ENCODE measurements around the gene TMEM179.
A peak's percentile ranks its signal among the peaks of the same experiment; 100 is the strongest.
"Not testable (repeated sequence)": the region's sequence is repeated elsewhere in the genome, so short reads cannot be mapped to it uniquely, and the experiment has no call there.

TMEM179 gene

GRCh38 chr14:104637546-104638003 lies 33.0 kb upstream of the TMEM179 start:
- no peak for DNase-seq (ENCODE audit: low spot score)

DNA sequence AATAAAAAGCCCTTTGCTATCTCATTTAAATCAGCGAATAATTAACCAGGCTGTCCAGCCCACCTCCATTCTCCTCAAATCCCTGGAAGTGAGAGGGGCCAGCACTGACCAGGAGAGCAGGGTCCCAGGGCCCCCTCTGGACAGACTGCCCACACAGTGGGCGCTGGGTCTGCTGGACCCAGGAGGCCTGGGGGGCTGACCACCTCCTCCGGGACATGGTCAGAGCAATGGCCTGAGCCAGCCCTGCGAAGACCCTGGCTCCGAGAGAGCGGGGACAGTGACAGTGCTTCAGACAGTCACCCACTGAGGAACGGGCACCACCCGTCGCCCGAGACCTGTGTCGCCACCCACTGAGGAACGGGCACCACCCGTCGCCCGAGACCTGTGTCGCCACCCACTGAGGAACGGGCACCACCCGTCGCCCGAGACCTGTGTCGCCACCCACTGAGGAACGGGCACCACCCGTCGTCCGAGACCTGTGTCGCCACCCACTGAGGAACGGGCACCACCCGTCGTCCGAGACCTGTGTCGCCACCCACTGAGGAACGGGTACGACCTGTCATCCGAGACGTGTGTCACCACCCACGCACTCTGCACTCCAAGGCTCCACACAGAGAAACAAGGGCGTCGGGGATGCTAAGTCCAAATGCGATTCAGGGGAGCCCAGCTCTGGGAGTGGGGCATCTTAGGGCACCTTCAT lies 32.4 kb upstream of the TMEM179 start:
- not testable (repeated sequence) for DNase-seq (ENCODE audit: low spot score)

DNA sequence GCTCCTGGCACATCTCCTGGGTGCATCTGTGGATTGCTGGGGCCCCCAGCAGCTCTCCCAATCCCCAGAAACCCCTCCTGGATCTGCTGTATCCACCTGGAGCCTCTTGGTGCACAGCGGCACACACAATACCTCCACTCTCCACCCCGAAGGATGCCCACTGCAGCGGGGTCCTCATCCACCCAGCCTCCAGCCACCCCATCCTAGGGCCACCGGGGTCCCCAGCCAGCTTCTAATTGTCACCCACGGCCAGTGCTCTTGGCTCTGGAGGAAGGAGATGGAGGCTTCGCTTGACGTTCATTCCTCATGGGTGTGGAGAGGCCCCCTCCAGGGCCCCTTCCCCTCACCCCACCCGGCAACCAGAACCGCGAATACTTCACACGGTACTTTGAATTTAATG lies 31.6 kb upstream of the TMEM179 start:
- no peak for DNase-seq (ENCODE audit: low spot score)

DNA sequence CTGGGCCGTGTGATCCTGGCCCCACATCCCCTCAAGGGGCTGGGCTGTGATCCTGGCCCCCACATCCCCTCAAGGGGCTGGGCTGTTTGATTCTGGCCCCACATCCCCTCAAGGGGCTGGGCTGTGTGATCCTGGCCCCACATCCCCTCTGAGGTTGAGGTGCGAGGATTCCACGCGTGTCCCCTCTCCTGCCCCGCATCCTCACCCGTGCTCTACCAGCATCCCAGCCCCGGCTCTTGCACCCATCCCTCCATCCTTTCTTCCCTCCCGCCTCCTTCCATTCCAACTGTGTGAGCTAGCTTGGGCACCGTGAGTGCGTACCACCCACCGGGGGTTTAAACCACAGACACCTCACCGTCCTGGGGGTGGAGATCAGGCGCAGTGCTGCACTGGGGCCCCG lies 31.1 kb upstream of the TMEM179 start:
- DNase-seq (ENCODE audit: low spot score), result no peak

DNA sequence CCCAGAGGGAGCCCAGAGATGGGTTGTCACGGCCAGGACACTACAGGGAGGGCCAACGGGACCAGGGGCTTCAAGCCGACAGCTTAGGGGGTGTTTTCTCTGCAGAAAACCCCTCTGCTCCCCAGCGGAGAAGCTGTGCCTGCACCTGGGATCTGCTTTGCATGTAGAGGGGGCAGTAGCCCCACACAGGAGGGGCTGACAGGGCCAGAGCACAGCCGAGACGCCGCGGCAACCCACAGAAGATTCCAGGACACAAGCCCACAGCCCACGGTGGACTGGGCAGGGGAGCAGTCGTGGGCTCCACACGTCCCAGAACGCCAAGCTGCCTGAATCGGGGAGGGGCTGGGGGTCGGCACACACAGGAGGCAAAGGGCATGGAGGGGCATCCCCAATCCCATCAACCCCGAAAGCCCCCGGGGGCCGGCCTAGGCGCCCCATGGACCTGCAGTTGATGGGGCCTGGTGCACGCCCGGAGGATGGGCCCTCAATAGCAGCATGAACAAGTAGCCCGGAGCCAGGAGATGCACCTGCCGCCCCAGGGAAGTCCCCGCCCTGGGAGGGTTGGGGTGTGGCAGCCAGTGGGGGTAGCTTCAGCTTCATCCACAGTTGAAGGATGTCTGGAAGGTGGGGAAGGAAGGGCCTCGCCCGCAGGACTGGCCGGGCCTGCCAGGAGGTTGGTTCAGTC lies 30.5 kb upstream of the TMEM179 start:
- no peak for DNase-seq (ENCODE audit: low spot score)

- DNase-seq (ENCODE audit: low spot score), result no peak
Observed at GRCh38 chr14:104634138-104634760, 29.7 kb upstream of the TMEM179 start.

DNA sequence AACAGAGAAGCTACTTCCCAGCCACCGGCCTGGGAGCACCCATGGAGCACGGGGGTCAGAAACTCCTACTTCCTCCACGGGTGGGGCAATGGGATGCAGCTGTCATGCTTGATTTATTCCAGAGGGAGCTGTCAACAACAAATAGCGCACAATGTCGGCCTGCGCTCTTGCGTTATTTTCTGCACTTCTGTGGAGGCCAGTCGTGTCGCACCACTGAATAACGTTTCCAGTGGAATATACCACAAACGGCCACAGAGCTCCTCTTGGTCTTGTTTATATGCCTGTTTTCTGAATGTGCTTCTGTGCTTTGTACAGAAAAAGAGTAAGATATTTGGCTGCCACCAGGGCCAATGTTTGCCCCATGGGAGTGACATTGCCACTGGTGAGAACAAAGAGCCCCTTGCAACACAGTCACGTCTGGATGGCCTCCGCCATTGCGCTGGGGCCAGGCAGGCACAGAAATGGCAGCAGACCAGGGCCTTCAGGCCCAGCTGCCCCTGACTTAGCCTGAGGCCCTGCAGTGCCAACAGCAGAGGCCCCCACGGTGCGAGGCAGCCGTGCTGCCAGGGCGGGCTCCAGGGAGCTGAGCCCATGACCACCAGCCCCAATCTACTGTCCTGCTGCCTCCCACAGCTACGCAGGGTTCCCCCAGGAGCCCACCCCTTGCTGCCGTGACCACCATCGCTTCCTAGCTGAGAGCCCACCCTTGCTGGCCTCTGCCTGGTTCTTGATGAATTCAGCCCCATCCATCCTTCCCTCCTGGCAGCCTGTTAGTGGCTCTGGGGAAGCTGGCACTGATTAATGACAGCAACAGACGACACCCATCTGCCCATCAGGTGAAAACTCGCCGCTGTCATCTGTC lies 28.9 kb upstream of the TMEM179 start:
- no peak for DNase-seq (ENCODE audit: low spot score)

- no peak for DNase-seq (ENCODE audit: low spot score)
Observed at GRCh38 chr14:104632781-104633180, 28.2 kb upstream of the TMEM179 start.

DNA sequence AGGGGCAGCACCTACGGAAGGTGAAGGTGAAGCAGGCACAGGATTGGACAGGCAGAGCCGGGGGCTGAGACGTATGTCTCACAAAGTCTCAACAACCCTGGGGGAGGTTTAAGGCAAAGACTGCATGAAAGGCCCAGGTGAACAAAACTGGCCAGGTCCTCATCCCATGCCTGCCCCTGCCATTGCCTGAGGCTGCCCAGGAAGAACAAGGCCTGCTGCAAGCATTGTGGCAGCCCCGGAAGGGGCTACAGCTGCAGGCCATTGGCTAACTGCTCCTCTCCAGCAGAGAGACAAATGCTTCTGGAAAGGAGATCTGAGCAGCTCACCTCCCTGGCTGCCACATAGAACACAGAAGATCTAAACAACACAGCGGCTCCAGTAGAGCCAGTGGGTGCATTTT lies 20.4 kb upstream of the TMEM179 start:
- DNase-seq (ENCODE audit: low spot score), result no peak

DNA sequence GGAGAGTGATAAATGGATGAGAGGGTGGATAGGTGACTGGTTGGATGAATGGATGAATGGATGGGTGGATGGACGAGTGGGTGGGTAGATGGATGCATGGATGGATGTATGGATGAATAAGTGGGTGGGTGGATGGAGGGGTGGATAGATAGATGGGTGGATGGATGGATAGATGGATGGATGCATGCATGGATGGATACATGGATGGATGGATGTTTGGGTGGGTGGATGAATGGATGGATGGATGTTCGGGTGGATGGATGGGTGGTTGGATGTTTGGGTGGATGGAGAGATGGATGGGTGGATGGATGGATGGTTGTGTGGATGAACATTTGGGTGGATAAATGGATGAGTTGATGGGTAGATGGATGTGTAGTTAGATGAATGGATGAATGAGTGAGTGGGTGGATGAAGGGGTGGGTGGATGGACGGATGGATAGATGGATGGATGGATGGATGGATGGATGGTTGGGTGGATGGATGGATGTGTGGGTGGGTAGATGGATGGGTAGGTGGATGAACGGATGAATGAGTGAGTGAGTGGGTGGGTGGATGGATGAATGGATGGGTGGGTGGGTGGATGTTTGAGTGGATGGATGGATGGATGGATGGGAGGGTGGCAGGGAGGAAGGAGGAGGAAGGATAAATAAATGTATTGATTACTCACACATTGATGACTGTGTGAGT lies 9.7 kb upstream of the TMEM179 start:
- DNase-seq (ENCODE audit: low spot score), result no peak

GRCh38 chr14:104611881-104612280 lies 7.3 kb upstream of the TMEM179 start:
- no peak for DNase-seq (ENCODE audit: low spot score)

DNA sequence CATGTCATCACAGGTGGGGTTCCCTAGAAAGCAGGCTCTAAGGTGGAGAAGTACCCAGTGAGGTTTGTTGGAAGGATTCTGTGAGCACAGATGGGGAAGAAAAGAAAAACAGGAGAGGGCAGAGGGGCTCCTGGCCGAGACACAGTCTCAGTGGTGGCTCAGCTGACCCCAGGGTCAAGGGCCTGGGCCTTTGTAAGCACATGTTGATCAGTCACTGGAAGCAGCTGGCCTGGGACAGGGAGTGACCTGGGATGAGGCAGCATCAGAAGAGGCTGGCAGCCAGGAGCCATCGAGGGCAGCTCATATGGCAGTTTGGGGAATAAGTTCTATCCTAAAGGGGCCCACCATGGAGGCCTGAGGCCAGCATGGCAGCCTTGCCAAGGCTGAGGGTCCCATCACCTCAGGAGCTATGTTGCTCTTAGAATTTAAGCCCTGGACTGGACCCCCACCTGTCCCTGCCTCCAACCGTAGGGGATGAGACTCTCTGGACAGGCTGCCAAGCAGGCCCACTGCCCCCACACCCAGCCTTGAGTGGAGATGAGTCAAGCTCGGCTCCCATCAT lies 6.3 kb upstream of the TMEM179 start:
- no peak for DNase-seq (ENCODE audit: low spot score)

DNA sequence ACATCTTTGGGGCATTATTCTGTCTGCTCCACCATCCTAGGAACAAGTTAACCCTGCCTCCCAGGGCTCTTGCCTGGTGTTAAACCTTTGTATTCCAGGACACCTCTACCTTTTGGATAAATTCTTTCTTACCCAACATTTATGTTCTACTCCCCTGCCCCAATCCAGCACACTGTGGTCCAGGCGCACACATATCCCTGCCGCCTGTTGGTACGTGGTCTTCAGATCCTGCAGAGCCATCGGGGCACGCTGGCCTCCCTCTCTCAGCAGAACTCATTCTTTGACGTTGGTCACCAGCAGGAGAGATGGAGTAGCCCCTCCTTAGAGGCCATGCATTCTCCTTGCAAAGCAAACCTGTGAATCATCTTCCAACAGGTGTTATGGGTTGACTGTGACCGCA lies 5.1 kb upstream of the TMEM179 start:
- DNase-seq (ENCODE audit: low spot score), result no peak

- peak; percentile 50 for DNase-seq (ENCODE audit: low spot score)
Observed at GRCh38 chr14:104603711-104604401, 716 bp downstream of the TMEM179 start.

- no peak for DNase-seq (ENCODE audit: low spot score)
Observed at GRCh38 chr14:104602933-104603325, 1.6 kb downstream of the TMEM179 start.

GRCh38 chr14:104602315-104602932 lies 2.1 kb downstream of the TMEM179 start:
- DNase-seq (ENCODE audit: low spot score), result no peak

DNA sequence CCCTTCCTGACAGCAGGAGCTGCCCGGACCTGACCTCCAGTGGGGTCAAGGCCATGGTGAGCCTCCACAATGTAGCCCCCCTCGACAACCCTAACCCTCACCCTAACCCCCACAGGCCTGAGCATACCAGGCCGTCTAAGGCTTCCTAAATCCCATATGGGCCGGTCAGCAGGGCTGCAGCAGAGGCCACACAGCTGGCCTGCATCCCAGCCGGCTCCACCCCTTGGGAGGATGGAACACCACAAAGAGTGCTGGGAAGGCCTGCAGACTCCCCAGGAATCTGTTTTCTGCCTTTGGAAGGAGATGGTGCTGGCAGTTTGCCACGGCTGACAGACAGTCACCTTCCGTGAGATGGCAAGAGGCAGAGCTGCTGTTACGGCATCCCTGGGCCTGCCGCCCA lies 2.8 kb downstream of the TMEM179 start:
- DNase-seq (ENCODE audit: low spot score), result peak; percentile 38

DNA sequence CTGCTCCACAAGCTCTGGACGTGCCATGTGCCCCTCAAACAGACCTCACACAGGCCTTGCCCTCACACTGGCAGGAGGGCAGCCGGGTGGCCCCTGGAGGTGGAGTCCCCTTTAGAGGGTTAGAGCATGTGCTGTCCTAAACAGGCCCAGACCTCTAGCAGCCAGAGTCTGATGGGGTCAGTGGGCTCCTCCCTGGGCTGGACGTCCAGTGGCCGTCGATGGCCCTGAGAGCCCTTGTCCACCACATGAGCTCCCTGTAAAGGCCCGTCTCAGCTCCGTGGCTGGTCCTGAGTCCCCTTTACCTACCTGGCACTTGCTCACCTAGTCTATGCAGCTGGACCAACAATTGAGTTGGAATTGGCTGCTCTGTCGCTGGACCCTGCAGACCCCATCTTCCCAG lies 3.8 kb downstream of the TMEM179 start:
- DNase-seq (ENCODE audit: low spot score), result no peak

- DNase-seq (ENCODE audit: low spot score), result no peak
Observed at GRCh38 chr14:104600141-104600643, 4.4 kb downstream of the TMEM179 start.

DNA sequence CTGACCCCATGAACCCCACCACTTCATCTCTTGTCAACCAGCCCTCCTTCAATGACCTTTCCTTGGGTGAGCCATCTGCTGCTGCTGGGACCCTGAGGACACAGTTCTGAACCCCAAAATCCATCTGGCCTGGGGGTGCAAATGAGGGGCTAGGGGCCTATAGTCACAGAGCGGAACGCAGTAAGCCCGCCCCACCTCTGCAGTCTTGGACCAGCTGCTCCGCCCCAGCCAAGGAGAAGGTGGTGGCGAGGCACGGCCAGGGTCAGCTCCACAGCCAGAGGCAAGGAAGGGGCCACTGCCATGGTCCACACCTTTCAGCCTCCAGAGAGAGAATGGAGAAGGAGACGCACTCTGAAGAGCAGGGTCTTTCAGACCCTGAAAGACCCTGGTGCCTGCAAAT lies 5.1 kb downstream of the TMEM179 start:
- DNase-seq (ENCODE audit: low spot score), result no peak
